ENCODE results near the gene FKBP10. TPM values are rescaled to one million over a fixed set of nuclear protein-coding genes. Genes with fewer than 3 reads are reported as not detected.
A peak's percentile ranks its signal among the peaks of the same experiment; 100 is the strongest.

FKBP10 gene
- total RNA-seq: 557 to 584 TPM (median 567 TPM) in 3 replicates
- long read RNA-seq, transcript FKBP10-201 (10 exons, 2,662 nt): major isoform, 53 of 76 reads
- long read RNA-seq, partial matches to known transcripts: 13 of 76 reads
- long read RNA-seq, other reads (novel, unspliced or antisense): 7 of 76 reads

DNA sequence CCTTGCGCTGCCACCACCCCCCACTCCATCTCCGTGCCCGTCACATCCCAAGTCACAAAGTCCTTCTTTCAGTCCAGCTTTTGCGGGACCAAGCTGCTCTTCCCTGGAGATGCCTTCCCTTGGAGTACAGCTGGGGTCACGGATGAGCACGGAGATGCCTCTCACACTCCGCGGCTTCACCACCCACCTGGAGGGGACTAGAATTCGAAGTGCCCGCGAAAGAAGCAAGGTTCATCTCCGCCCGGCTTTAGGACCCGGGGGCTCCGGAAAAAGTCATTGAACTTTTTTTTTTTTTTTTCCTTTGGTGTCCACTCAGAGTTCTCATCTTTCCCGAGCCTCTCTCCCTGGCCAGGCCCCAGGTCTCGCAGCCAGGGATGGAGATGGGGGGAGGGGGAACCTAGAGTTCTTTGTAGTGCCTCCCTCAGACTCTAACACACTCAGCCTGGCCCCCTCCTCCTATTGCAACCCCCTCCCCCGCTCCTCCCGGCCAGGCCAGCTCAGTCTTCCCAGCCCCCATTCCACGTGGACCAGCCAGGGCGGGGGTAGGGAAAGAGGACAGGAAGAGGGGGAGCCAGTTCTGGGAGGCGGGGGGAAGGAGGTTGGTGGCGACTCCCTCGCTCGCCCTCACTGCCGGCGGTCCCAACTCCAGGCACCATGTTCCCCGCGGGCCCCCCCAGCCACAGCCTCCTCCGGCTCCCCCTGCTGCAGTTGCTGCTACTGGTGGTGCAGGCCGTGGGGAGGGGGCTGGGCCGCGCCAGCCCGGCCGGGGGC is at the start of gene FKBP10:
FKBP10 (plus strand) TSS at position 624 of the 771 bp plus-strand sequence; CDS start at position 655, 31 bp downstream.
- TF ChIP-seq CTCF (IDR thresholded peaks at IDR 0.05): no peak
- H3K9me3 Mint-ChIP-seq (ENCODE audit: low read depth): no peaks in the 10 kb centered on the region
- peaks cover 15% of the 10 kb centered on the region for H3K36me3 Mint-ChIP-seq (ENCODE audit: low read depth)
- H3K4me1 Mint-ChIP-seq (ENCODE audit: low read depth): peaks cover 46% of the 10 kb centered on the region
- no peaks in the 10 kb centered on the region for H3K27me3 Mint-ChIP-seq (ENCODE audit: low read depth)
- DNase-seq (ENCODE audit: low spot score): peak; percentile 96
- peak within 1 kb of the TSS; percentile 95 for H3K27ac Mint-ChIP-seq (ENCODE audit: unreplicated experiment)
- peak within 1 kb of the TSS; percentile 99 for H3K4me3 Mint-ChIP-seq (ENCODE audit: unreplicated experiment)

DNA sequence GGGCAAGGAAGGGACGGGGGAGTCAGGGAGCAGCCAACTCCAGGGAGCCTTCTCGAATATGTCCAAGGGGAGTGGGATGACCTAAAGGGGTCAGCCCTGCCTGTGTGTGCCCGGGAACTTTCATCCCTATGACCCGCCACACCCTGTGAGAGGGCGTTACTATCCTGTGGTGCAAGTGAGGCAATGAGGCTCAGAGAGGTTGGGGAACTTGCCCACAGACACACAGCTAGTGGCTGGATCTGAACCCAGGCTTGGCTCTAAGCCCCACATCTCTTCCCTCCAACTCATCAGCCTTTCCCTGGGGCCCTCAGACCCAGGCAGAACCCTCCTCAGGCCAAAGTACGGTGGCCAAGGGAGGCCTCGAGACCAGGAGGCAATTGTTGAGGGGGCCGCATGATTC is 49.5 kb upstream of the FKBP10 start:
- Mint-ChIP-seq H3K36me3 (ENCODE audit: low read depth) (peaks cover 15% of the 10 kb centered on the region), H3K9me3 (ENCODE audit: low read depth) (no peaks in the 10 kb centered on the region)

GRCh38 chr17:41766135-41766534 is 46.7 kb upstream of the FKBP10 start:
- H3K4me3 Mint-ChIP-seq (ENCODE audit: unreplicated experiment): no peak overlapping the region
- DNase-seq (ENCODE audit: low spot score): no peak
- no peaks in the 10 kb centered on the region for H3K27me3 Mint-ChIP-seq (ENCODE audit: low read depth)

More for the DNA sequence above, 49.5 kb upstream of the FKBP10 start:
- Mint-ChIP-seq H3K4me1 (ENCODE audit: low read depth) (no peaks in the 10 kb centered on the region), H3K27me3 (ENCODE audit: low read depth) (no peaks in the 10 kb centered on the region), H3K27ac (ENCODE audit: unreplicated experiment) (no peak overlapping the region), H3K4me3 (ENCODE audit: unreplicated experiment) (no peak overlapping the region)
- no peak for TF ChIP-seq CTCF (IDR thresholded peaks at IDR 0.05)
- DNase-seq (ENCODE audit: low spot score): no peak

DNA sequence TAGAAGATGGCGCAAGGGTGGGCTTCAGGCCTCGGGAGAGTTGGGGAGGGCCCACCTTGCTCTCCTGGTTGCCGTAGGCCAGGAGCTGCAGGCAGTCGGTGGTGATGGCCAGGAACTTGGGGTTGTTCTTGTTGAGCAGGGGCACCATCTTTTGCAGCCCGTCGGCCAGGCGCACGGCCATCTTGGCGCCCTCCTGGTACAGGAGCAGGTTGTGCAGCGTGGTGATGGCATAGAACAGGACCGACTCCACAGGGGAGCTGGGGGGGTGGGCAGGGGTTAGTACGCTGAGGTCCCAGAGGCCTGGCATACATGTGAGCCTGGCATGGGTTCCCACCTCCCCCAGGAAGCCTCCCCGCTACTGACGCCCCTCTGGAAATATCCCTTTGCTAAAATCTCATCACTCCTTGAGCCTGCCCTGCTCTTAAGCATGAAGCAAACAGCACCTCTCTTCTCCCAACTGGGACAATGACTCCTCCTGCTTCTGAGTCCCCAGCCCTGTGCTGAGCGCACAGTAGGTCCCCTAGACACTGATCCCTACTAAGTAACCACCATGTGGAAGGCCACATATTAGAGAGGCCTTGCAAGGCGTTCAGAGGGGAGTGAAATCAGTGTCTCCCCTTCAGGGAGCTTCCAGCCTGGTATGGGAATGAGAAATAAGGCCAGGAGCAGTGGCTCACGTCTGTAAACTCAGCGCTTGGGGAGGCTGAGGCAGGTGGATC is 45.3 kb upstream of the FKBP10 start:
- peaks cover under 1% of the 10 kb centered on the region for H3K4me1 Mint-ChIP-seq (ENCODE audit: low read depth)
- DNase-seq (ENCODE audit: low spot score): no peak
- H3K4me3 Mint-ChIP-seq (ENCODE audit: unreplicated experiment): no peak overlapping the region
- H3K27me3 Mint-ChIP-seq (ENCODE audit: low read depth): no peaks in the 10 kb centered on the region
- no peak for TF ChIP-seq CTCF (IDR thresholded peaks at IDR 0.05)
- H3K27ac Mint-ChIP-seq (ENCODE audit: unreplicated experiment): no peak overlapping the region
- no peaks in the 10 kb centered on the region for H3K9me3 Mint-ChIP-seq (ENCODE audit: low read depth)
- H3K36me3 Mint-ChIP-seq (ENCODE audit: low read depth): peaks cover 8% of the 10 kb centered on the region

More at GRCh38 chr17:41766135-41766534, 46.7 kb upstream of the FKBP10 start:
- H3K27ac Mint-ChIP-seq (ENCODE audit: unreplicated experiment): no peak overlapping the region
- no peaks in the 10 kb centered on the region for H3K4me1 Mint-ChIP-seq (ENCODE audit: low read depth)
- H3K9me3 Mint-ChIP-seq (ENCODE audit: low read depth): no peaks in the 10 kb centered on the region
- no peak for TF ChIP-seq CTCF (IDR thresholded peaks at IDR 0.05)
- peaks cover 10% of the 10 kb centered on the region for H3K36me3 Mint-ChIP-seq (ENCODE audit: low read depth)

DNA sequence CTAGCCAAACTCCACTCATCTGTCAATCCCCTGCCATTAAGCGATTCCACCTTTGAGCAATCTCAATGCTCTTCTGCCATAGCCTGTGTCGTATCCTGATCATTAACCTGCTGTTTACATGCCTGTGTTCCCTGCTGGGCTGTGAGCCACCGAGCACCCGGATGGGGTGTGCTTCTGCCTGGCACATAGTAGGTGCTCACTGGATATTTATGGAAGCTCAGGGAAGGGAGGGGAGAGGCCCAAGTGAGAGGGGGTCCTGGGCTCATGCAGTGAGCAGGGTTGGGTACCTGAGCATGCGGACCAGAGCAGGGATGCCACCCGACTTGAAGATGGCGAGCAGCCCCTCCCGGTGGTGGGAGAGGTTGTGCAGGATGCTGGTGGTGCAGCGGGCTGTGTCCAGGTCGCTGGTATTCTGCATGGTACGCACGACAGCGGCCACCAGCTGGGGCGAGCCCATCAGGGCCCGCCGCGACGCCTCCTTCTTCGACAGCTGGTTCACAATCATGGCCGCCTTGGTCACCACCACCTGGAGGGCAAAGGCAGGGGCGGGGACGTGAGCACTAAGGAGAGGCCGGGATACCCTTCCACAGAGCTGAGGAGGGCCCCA is 44.0 kb upstream of the FKBP10 start:
- Mint-ChIP-seq H3K9me3 (ENCODE audit: low read depth) (no peaks in the 10 kb centered on the region), H3K4me3 (ENCODE audit: unreplicated experiment) (no peak overlapping the region), H3K36me3 (ENCODE audit: low read depth) (peaks cover 8% of the 10 kb centered on the region), H3K27me3 (ENCODE audit: low read depth) (no peaks in the 10 kb centered on the region), H3K27ac (ENCODE audit: unreplicated experiment) (no peak overlapping the region), H3K4me1 (ENCODE audit: low read depth) (peaks cover 13% of the 10 kb centered on the region)
- no peak for DNase-seq (ENCODE audit: low spot score)
- TF ChIP-seq CTCF (IDR thresholded peaks at IDR 0.05): no peak
